ENCODE data around the gene JAZF1.

Gene JAZF1

DNA sequence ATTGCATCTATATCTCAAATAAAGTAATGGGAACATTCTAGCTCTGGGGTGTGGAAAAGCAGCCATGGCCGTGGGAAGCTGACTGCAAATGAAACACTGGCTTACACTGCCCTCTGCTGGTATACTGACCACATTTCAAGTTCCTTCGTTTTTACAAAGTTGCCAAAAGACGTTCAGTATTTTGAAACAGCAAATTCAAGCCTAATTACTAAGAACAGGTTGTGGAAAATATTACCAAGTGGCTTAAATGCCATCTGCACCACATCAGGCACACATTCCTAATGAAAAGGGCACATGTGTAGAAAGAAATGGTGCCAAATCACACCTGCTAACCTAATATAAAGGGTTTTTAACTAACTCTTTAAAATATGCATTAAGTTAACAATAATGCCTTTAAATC, 83.9 kb downstream of the JAZF1 start:
- H3K4me3 ChIP-seq (ENCODE audit: low read depth, low read length), result no peak overlapping the region
- TF ChIP-seq CTCF (IDR thresholded peaks at IDR 0.05; ENCODE audit: low read depth, low read length), result peak; percentile 61

DNA sequence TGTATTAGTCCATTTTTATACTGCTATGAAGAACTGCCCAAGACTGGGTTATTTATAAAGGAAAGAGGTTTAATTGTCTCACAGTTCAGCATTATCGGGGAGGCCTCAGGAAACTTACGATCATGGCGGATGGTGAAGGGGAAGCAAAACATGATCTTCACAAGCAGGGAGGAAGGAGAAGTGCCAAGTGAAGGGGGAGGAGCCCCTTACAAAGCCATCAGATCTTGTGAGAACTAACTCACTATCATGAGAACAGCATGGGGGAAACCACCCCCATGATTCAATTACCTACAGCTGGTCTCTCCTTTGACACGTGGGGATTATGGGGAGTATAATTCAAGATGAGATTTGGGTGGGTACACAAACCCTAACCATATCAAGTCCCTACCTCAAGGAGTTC, 85.4 kb downstream of the JAZF1 start:
- no peak for TF ChIP-seq CTCF (IDR thresholded peaks at IDR 0.05; ENCODE audit: low read depth, low read length)
- no peak overlapping the region for H3K4me3 ChIP-seq (ENCODE audit: low read depth, low read length)

- peak; percentile 67 for TF ChIP-seq CTCF (IDR thresholded peaks at IDR 0.05; ENCODE audit: low read depth, low read length)
- no peak overlapping the region for H3K4me3 ChIP-seq (ENCODE audit: low read depth, low read length)
Observed at GRCh38 chr7:28093623-28094232, 86.9 kb downstream of the JAZF1 start.

- no peak overlapping the region for H3K4me3 ChIP-seq (ENCODE audit: low read depth, low read length)
- no peak for TF ChIP-seq CTCF (IDR thresholded peaks at IDR 0.05; ENCODE audit: low read depth, low read length)
Observed at GRCh38 chr7:28091190-28091589, 89.4 kb downstream of the JAZF1 start.

DNA sequence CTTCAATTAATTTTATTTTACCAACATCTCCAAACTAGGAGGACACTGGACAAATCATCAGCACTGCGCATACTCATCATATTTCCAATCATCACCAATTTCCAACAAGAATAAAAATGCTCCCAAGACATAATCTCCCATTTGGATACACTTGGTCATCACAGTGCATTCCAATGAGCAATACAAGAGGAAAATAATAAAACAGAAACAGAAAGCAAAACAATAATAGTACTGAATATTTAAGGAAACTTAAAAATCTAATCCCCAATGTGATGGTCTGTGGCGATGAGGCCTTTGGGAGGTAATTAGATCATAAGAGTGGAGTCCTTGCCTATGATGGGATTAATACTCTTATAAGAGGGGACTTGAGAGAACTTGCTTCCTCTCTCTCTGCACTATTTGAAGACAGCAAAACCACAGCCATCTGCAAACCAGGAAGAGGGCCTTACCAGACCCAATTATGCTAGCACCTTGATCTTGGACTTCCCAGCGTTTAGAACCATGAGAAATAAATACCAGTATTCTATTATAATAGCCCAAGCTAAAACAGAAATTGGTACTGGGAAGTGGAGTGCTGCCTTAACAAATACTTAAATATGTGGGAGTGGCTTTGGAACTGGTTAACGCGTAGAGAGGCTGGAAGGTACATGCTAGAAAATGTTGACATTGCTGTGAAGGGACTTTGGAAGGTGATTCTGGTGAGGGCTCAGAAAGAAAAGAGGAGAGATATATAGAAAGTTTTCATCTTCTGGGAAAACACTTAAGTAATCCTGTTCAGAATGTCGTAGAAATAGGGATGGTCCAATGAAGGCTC, 91.5 kb downstream of the JAZF1 start:
- no peak overlapping the region for H3K4me3 ChIP-seq (ENCODE audit: low read depth, low read length)
- TF ChIP-seq CTCF (IDR thresholded peaks at IDR 0.05; ENCODE audit: low read depth, low read length), result no peak

DNA sequence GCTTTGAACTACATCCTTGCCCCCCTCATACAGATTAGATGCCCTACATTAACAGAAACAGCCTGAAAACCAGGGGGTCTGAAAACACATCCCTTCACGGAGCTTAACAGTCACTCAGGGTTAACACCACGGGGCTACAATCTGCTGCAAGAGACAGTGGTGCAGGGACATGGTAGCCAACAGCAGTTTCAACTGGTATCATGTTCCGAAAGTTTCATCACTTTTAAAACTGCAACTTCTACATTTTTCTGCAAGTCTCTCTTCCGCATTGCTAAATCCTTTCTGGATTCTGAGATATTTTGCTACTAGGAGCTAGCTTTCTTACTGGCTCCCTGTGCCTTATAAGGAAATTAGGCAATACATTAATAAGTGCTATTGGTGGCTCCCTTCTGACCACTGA, 92.6 kb downstream of the JAZF1 start:
- H3K4me3 ChIP-seq (ENCODE audit: low read depth, low read length), result no peak overlapping the region
- TF ChIP-seq CTCF (IDR thresholded peaks at IDR 0.05; ENCODE audit: low read depth, low read length), result no peak

DNA sequence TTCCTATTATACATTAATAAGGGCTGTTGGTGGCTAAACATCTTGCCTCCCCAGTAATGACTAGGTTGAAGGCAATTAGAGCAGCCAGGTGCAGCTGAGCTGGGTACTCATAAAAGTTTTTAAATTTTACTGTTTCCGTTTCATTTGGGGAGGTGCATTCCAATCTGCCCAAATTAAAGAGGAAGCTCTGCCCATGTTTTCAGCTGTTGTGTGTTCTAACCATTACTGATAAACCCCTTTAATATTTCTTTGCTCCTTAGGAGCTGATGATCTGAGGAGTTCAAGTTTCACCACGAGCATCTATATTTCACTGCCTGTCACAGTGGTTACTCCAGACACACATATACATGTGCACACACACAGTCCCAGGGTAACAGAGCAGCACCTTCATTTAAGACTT, 94.4 kb downstream of the JAZF1 start:
- no peak overlapping the region for H3K4me3 ChIP-seq (ENCODE audit: low read depth, low read length)
- no peak for TF ChIP-seq CTCF (IDR thresholded peaks at IDR 0.05; ENCODE audit: low read depth, low read length)
